ENCODE results near the gene TNNT3. TPM values are rescaled to one million over a fixed set of nuclear protein-coding genes. Genes with fewer than 3 reads are reported as not detected.
"Not testable (repeated sequence)": the region's sequence is repeated elsewhere in the genome, so short reads cannot be mapped to it uniquely, and the experiment has no call there.

TNNT3 gene
- total RNA-seq, 1 experiment from 2014 or later = 0.88 TPM

DNA sequence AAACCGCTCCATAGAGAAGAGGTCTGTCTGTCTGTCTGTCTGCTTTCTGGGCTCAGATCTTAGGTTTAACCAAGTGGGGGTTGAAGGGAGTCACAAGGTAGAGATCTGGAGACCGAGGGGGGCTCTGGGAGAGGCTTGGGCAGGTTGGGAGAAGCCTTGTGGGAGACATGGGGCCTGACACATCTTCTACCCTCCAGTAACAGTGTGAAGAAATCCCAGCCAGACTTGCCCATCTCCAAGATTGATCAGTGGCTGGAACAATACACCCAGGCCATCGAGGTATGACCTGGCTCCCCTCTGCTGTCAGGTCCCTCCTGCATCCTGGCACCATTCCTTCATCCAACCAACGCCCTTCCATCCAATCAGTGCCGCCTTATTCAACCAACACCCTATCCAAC lies 35.2 kb upstream of the TNNT3 start:
- no peak overlapping the region for H3K4me3 ChIP-seq (ENCODE audit: low read depth, low read length)
- no TSS peak for BruUV-seq (replicated peaks)
- Mint-ChIP-seq H3K27ac (ENCODE audit: unreplicated experiment) (no peak overlapping the region), H3K9me3 (ENCODE audit: unreplicated experiment) (no peaks in the 10 kb centered on the region), H3K27me3 (ENCODE audit: insufficient read depth, unreplicated experiment) (no peaks in the 10 kb centered on the region), H3K4me1 (ENCODE audit: low read depth, unreplicated experiment) (no peaks in the 10 kb centered on the region), H3K36me3 (ENCODE audit: insufficient read depth, unreplicated experiment) (no peaks in the 10 kb centered on the region), H3K4me3 (ENCODE audit: unreplicated experiment) (no peak overlapping the region)
- H3K4me1 ChIP-seq = peaks cover 8% of the 10 kb centered on the region
- H3K36me3 ChIP-seq (ENCODE audit: control insufficient read depth, insufficient read depth, low read length) = no peaks in the 10 kb centered on the region
- ChIA-PET CTCF (interaction anchor here (0.8 to 3.7 kb wide), 4 partner anchors 64 to 272 kb away, joined by 5 to 140 read pairs (median 26); partner anchors contain the start of gene MRPL23), POLR2A (no interaction called here)
- DNase-seq = no peak
- TF ChIP-seq, protein P1, sequence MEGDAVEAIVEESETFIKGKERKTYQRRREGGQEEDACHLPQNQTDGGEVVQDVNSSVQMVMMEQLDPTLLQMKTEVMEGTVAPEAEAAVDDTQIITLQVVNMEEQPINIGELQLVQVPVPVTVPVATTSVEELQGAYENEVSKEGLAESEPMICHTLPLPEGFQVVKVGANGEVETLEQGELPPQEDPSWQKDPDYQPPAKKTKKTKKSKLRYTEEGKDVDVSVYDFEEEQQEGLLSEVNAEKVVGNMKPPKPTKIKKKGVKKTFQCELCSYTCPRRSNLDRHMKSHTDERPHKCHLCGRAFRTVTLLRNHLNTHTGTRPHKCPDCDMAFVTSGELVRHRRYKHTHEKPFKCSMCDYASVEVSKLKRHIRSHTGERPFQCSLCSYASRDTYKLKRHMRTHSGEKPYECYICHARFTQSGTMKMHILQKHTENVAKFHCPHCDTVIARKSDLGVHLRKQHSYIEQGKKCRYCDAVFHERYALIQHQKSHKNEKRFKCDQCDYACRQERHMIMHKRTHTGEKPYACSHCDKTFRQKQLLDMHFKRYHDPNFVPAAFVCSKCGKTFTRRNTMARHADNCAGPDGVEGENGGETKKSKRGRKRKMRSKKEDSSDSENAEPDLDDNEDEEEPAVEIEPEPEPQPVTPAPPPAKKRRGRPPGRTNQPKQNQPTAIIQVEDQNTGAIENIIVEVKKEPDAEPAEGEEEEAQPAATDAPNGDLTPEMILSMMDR (IDR thresholded peaks at IDR 0.05; ENCODE audit: insufficient read depth in 1 of 2, low read depth in 1 of 2, low read length in 1 of 2, severe bottlenecking in 1 of 2, unreplicated experiment in 1 of 2) = no peak
- intact Hi-C loops (cut with micrococcal nuclease; ENCODE audit: unreplicated experiment) = loop anchor here (5.0 kb wide), 1 partner anchor 57 kb away; no protein-coding TSS in a partner anchor
- H3K9me3 ChIP-seq = no peaks in the 10 kb centered on the region
- no peaks in the 10 kb centered on the region for H3K27me3 ChIP-seq (replicated peaks; ENCODE audit: control insufficient read depth, insufficient read depth, low read length)

DNA sequence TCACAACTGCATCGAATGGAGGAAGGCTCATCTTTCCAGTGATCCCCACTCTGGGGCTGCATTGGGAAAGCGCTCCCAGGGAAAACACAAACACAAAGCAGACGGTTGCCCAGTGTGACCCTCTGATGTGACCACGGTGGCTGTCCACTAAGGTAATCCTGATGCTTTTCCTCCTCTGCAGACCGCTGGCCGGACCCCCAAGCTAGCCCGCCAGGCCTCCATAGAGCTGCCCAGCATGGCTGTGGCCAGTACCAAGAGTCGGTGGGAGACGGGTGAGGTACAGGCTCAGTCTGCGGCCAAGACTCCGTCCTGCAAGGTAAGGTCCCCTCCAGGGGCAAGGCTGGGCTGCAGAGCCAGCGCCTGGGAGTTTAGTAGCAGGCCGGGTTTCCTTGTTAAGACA lies 33.0 kb upstream of the TNNT3 start:
- intact Hi-C loops (cut with micrococcal nuclease; ENCODE audit: unreplicated experiment); H3K4me3 ChIP-seq (ENCODE audit: low read depth, low read length); H3K27me3 Mint-ChIP-seq (ENCODE audit: insufficient read depth, unreplicated experiment); H3K36me3 Mint-ChIP-seq (ENCODE audit: insufficient read depth, unreplicated experiment); DNase-seq; H3K4me3 Mint-ChIP-seq (ENCODE audit: unreplicated experiment); H3K27me3 ChIP-seq (replicated peaks; ENCODE audit: control insufficient read depth, insufficient read depth, low read length); BruUV-seq (replicated peaks); H3K4me1 Mint-ChIP-seq (ENCODE audit: low read depth, unreplicated experiment); H3K9me3 Mint-ChIP-seq (ENCODE audit: unreplicated experiment); H3K27ac Mint-ChIP-seq (ENCODE audit: unreplicated experiment); H3K36me3 ChIP-seq (ENCODE audit: control insufficient read depth, insufficient read depth, low read length); H3K4me1 ChIP-seq; H3K9me3 ChIP-seq; CTCF ChIA-PET; POLR2A ChIA-PET: not testable (repeated sequence)

DNA sequence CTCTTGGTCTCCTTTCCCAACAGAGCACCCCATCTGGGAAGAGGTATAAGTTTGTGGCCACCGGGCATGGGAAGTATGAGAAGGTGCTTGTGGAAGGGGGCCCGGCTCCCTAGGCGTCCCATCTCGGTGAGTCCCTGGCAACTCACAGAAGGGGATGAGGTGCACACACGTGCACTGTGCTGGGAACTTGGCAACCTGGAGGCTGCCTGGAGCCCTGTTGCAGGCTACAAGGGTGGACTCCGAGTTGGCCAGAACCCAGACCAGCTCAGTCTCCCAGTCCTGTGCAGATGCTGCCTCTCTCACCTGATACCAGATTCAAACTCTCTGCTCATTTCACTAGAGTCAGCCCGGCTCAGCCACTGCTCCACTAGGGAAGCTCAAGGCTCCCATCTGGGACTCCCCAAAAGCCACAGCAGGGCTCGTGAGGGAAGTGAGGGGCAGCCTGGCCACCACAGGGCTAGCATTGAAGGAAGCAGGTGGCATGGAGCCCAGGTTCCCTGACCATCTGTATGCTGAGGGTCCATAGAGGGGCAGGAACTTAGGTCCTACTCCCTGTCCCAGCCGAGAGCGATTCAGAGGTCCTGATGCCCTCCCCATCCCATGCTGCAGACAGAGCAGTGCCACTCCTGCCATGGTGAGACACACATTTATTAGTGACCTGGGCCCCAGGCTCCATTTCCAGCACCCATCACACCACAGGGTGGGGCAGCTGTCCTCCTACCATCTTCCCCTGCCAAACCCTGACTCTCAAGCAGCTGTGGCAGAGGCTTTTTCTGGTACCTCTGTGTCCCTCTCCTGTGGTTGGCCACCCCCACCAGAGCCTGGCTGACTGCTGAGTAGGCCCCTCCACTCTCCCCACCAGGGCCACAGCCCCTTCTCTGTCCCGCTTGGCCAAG lies 31.8 kb upstream of the TNNT3 start:
- H3K4me3 ChIP-seq (ENCODE audit: low read depth, low read length) = no peak overlapping the region
- intact Hi-C loops (cut with micrococcal nuclease; ENCODE audit: unreplicated experiment) = no loop called here
- no peaks in the 10 kb centered on the region for H3K36me3 Mint-ChIP-seq (ENCODE audit: insufficient read depth, unreplicated experiment)

More for the DNA sequence above, 31.8 kb upstream of the TNNT3 start:
- Mint-ChIP-seq H3K4me3 (ENCODE audit: unreplicated experiment) (no peak overlapping the region), H3K27me3 (ENCODE audit: insufficient read depth, unreplicated experiment) (no peaks in the 10 kb centered on the region), H3K27ac (ENCODE audit: unreplicated experiment) (no peak overlapping the region), H3K9me3 (ENCODE audit: unreplicated experiment) (no peaks in the 10 kb centered on the region), H3K4me1 (ENCODE audit: low read depth, unreplicated experiment) (no peaks in the 10 kb centered on the region)
- no TSS peak for BruUV-seq (replicated peaks)
- Histone ChIP-seq H3K27me3 (replicated peaks; ENCODE audit: control insufficient read depth, insufficient read depth, low read length) (no peaks in the 10 kb centered on the region), H3K9me3 (no peaks in the 10 kb centered on the region), H3K36me3 (ENCODE audit: control insufficient read depth, insufficient read depth, low read length) (no peaks in the 10 kb centered on the region), H3K4me1 (peaks cover 2% of the 10 kb centered on the region; the same call in 1 of the 2 replicates)
- ChIA-PET POLR2A (no interaction called here), CTCF (no interaction called here)
- no peak for DNase-seq
- TF ChIP-seq, protein P1 (IDR thresholded peaks at IDR 0.05; ENCODE audit: insufficient read depth in 1 of 2, low read depth in 1 of 2, low read length in 1 of 2, severe bottlenecking in 1 of 2, unreplicated experiment in 1 of 2) = no peak

Measured in Caco-2 (cell line).